Adrenal gland (tissue), 12 donors: ENCODE results near the gene PPP2R2D. TPM values are rescaled to one million over a fixed set of nuclear protein-coding genes. Genes with fewer than 3 reads are reported as not detected.

Experiments
- DNase-seq, 7 donors: peaks; one replicate each; pipeline ENCODE4 v3.0.0-alpha.2; 2019 to 2020
- H3K27ac ChIP-seq, 5 donors: fragments of 200-600 bp; sonication (generic) in 4 of 5; 1 replicate in 3 of 5; 2 replicates in 2 of 5; pipeline versions ENCODE4 v1.5.1 to v1.8.0; 2016 to 2020; ENCODE audit warnings: mild to moderate bottlenecking in 1 of 5
- H3K27me3 ChIP-seq: fragments of 200-600 bp; 2 replicates; pipeline ENCODE4 v1.8.0; 2021
- H3K36me3 ChIP-seq, 2 donors: fragments of 200-600 bp; replicated peaks in 1 of 2; 1 replicate in 1 of 2; 2 replicates in 1 of 2; pipeline versions ENCODE4 v1.5.1 to v1.8.0; 2018 to 2022
- H3K4me1 ChIP-seq, 2 donors: fragments of 200-600 bp; replicated peaks in 1 of 2; 1 replicate in 1 of 2; 2 replicates in 1 of 2; pipeline versions ENCODE4 v1.5.1 to v1.8.0; 2018 to 2021
- H3K4me3 ChIP-seq, 4 donors: fragments of 200-600 bp; sonication (generic) in 3 of 4; one replicate each; pipeline ENCODE4 v1.5.1; 2016 to 2018
- H3K9me3 ChIP-seq, 3 donors: fragments of 200-600 bp; sonication (generic) in 1 of 3; replicated peaks in 1 of 3; 1 replicate in 2 of 3; 2 replicates in 1 of 3; pipeline versions ENCODE4 v1.5.1 to v1.8.0; 2016 to 2021
- POLR2A ChIP-seq, 2 donors: fragments of 450-650 bp; IDR thresholded peaks; one replicate each; pipeline ENCODE4 v1.6.1; 2017; ENCODE audit warnings: antibody characterized with exemption in 2 of 2, mild to moderate bottlenecking in 2 of 2, moderate library complexity in 1 of 2
- WGBS, 4 donors: extraction: QIAGEN DNeasy Blood & Tissue Kit in 2 of 4; methylation state at CpG; one replicate each; pipeline versions ENCODE4 v1.1.5 to v1.1.7; 2013 to 2017; 5-methylcytosine and 5-hydroxymethylcytosine counted together
- intact Hi-C, 2 donors: fragments of 100-400 bp; cut with DNase I; formaldehyde crosslinking; loops; one replicate each; pipeline versions ENCODE4 v1.14.1 to v1.15.0; 2022 to 2023
- polyA plus RNA-seq, 3 donors: library from polyadenylated mRNA; stranded (reverse); fragments of 200-250 nt in 2 of 3; fragments of 350-450 nt in 1 of 3; fragmentation: Illumina TruSeq in 1 of 3; extraction: RNeasy Lipid Tissue Mini Kit (QIAGEN cat#74804) in 1 of 3; gene quantifications; one replicate each; pipeline ENCODE4 v1.2.3, GENCODE V29; 2013 to 2014
- total RNA-seq, 9 donors: library from RNA; depleted of rRNA in 4 of 9; stranded (reverse); fragments of >200 nt in 4 of 9; fragments of 120-200 nt in 1 of 9; fragmentation: NEBNext Ultra II Directional in 1 of 9; extraction: Animal tissue kit (Norgen Biotek cat#: 25700) in 1 of 9; gene quantifications; one replicate each; pipeline versions ENCODE4 v1.1.0 to v1.2.4, GENCODE V29; 2013 to 2023
- TF ChIP-seq, protein P1 (sequence below), 6 experiments: fragments of 450-650 bp in 4 of 6; fragments of 200-600 bp in 2 of 6; sonication (generic) in 1 of 6; IDR thresholded peaks; 1 replicate in 5 of 6; 2 replicates in 1 of 6; pipeline versions ENCODE4 v1.5.1 to v1.8.0; 2016 to 2021; ENCODE audit warnings: antibody characterized with exemption in 6 of 6, mild to moderate bottlenecking in 2 of 6, moderate library complexity in 1 of 6
- donor health status: healthy with polysubstance abuse.
- donor health status: Bipolar disorder and iron deficiency.
- donor health status: DM: yes; HTN: yes; CAD: no.
- donor health status: DM: no; HTN: no; CAD: no.
- donor health status: DM: no; HTN: no; CAD: no.
- donor health status: DM: yes; HTN: yes; CAD: no.

PPP2R2D gene
- total and polyA plus RNA-seq, 12 donors: 37.8 to 83.2 (median 58.9) TPM

DNA sequence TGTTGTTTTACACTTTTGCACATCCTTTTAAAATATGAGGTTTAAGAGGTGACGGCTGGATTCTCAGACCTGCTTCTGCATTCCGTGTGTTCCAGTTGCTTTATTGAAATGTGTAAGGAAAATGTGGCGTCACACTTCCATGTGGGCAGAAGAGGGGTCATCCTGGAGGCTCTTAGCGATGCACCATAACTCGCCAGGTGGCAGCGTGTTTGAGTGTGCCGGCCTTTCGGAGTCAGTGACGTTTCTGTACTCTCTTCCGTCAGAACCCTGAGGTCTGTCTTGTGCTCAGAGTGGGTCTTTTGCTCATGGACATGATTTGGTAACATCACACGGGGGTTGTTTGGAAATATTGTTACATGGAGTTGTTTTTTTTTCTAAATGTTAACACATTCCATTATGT, 9.1 kb downstream of the PPP2R2D start:
- TF ChIP-seq, protein P1, sequence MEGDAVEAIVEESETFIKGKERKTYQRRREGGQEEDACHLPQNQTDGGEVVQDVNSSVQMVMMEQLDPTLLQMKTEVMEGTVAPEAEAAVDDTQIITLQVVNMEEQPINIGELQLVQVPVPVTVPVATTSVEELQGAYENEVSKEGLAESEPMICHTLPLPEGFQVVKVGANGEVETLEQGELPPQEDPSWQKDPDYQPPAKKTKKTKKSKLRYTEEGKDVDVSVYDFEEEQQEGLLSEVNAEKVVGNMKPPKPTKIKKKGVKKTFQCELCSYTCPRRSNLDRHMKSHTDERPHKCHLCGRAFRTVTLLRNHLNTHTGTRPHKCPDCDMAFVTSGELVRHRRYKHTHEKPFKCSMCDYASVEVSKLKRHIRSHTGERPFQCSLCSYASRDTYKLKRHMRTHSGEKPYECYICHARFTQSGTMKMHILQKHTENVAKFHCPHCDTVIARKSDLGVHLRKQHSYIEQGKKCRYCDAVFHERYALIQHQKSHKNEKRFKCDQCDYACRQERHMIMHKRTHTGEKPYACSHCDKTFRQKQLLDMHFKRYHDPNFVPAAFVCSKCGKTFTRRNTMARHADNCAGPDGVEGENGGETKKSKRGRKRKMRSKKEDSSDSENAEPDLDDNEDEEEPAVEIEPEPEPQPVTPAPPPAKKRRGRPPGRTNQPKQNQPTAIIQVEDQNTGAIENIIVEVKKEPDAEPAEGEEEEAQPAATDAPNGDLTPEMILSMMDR (IDR thresholded peaks at IDR 0.05): no peak
- TF ChIP-seq POLR2A (IDR thresholded peaks at IDR 0.05): no peak
- H3K4me1 ChIP-seq: peaks cover 22 to 45% of the 10 kb centered on the region in 2 donors
- H3K27ac ChIP-seq: peak overlapping the region in 1 of 5 donors; percentile 22
- H3K9me3 ChIP-seq: no peaks in the 10 kb centered on the region
- H3K27me3 ChIP-seq: no peaks in the 10 kb centered on the region
- 86 to 89% (median 88%) methylated on average over 11 of the region's 11 CpGs for WGBS, 4 donors
- no peak overlapping the region for H3K4me3 ChIP-seq
- DNase-seq: peak in 2 of 7 donors; percentile 7 to 44
- H3K36me3 ChIP-seq: peaks cover 0 to 4% of the 10 kb centered on the region in 2 donors
- intact Hi-C loops: loop anchor here in 1 of 2 donors (5.0 kb wide), 1 partner anchor 32 kb away; no protein-coding TSS in a partner anchor

- Histone ChIP-seq H3K27me3 (no peaks in the 10 kb centered on the region), H3K4me1 (peaks cover 21 to 38% of the 10 kb centered on the region in 2 donors), H3K9me3 (no peaks in the 10 kb centered on the region), H3K27ac (peak overlapping the region in 2 of 5 donors; percentile 40 to 58), H3K4me3 (no peak overlapping the region), H3K36me3 (peaks cover 0 to 3% of the 10 kb centered on the region in 2 donors)
- TF ChIP-seq, protein P1 (IDR thresholded peaks at IDR 0.05): no peak
- TF ChIP-seq POLR2A (IDR thresholded peaks at IDR 0.05): no peak
- intact Hi-C loops: no loop called here
- DNase-seq: peak in 2 of 7 donors; percentile 9 to 34
- 79 to 91% (median 82%) methylated on average over 8 to 15 of the region's 15 CpGs for WGBS, 4 donors
Measured at GRCh38 chr10:131910663-131911314, 10.0 kb downstream of the PPP2R2D start.

GRCh38 chr10:131911451-131911850, 10.6 kb downstream of the PPP2R2D start:
- peak overlapping the region in 2 of 5 donors; percentile 40 to 58 for H3K27ac ChIP-seq
- H3K4me1 ChIP-seq: peaks cover 21 to 31% of the 10 kb centered on the region in 2 donors
- no peak overlapping the region for H3K4me3 ChIP-seq
- H3K36me3 ChIP-seq: no peaks in the 10 kb centered on the region
- peak in 2 of 7 donors; percentile 38 to 48 for DNase-seq
- no peaks in the 10 kb centered on the region for H3K9me3 ChIP-seq
- no peaks in the 10 kb centered on the region for H3K27me3 ChIP-seq
- 32 to 50% (median 37%) methylated on average over 7 to 9 of the region's 9 CpGs for WGBS, 4 donors
- intact Hi-C loops: no loop called here
- TF ChIP-seq, protein P1 (IDR thresholded peaks at IDR 0.05): no peak
- no peak for TF ChIP-seq POLR2A (IDR thresholded peaks at IDR 0.05)

DNA sequence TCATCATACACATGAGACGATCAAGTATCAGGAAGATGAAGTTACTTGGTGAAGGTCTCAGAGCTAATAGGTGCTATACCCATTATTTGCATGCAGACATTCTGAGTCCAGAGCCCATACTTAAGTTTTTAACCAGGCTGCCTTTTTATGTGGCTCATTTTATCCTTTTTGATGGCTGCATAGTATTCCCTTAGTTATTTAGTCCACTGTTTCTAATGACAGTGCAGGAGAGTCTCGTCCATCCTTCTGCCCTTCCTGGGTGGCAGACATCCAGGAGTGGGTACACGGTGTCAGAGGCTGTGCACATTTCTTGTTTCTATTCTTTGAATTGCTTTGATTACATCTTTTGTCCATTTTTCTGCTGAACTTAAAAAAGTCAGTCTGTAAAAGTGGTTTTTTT, 11.8 kb downstream of the PPP2R2D start:
- no peak overlapping the region for H3K27ac ChIP-seq
- WGBS, 4 donors: 87 to 91% (median 90%) methylated on average over 3 of the region's 3 CpGs
- no peaks in the 10 kb centered on the region for H3K27me3 ChIP-seq
- H3K9me3 ChIP-seq: no peaks in the 10 kb centered on the region
- intact Hi-C loops: no loop called here
- H3K4me3 ChIP-seq: no peak overlapping the region
- H3K4me1 ChIP-seq: peaks cover 21 to 31% of the 10 kb centered on the region in 2 donors
- peak in 2 of 7 donors; percentile 4 to 46 for DNase-seq
- no peaks in the 10 kb centered on the region for H3K36me3 ChIP-seq
- TF ChIP-seq, protein P1 (IDR thresholded peaks at IDR 0.05): no peak
- no peak for TF ChIP-seq POLR2A (IDR thresholded peaks at IDR 0.05)
